OCI-LY7 (cell line): ENCODE measurements around the gene KRTAP5-10. TPM values are rescaled to one million over a fixed set of nuclear protein-coding genes. Genes with fewer than 3 reads are reported as not detected.

ENCODE experiments used
- small RNA-seq: library from RNA; depleted of rRNA; stranded (forward); fragments of <200 nt; gene quantifications from one replicate; pipeline ENCODE3, GENCODE V24; 2014
- total RNA-seq, 2 experiments: library from RNA; depleted of rRNA in 1 of 2; stranded (reverse); fragments of >200 nt in 1 of 2; shearing (Covaris generic) in 1 of 2; gene quantifications; 2 replicates each; pipeline ENCODE4 v1.2.3, GENCODE V29; 2014 to 2022

KRTAP5-10 gene
- total RNA-seq, 2 experiments from 2014 or later: not detected

Small RNAs within 50 kb of the gene (small RNA-seq; reads per million reads assigned to genes)
- gene AP000867.1: not detected
- gene KRTAP5-14P: not detected

Other genes starting within 250 kb of the KRTAP5-10 start
- gene DHCR7, start 117.2 kb upstream of the KRTAP5-10 start, total RNA-seq (2014; rRNA removed; shearing (Covaris generic)): 25.8 and 33.4 TPM in 2 replicates
- gene DHCR7, start 117.2 kb upstream of the KRTAP5-10 start, total RNA-seq (2022): 88.5 and 110 TPM in 2 replicates
- 70.9 and 85.3 TPM in 2 replicates for gene NADSYN1, start 112.4 kb upstream of the KRTAP5-10 start, total RNA-seq (2014; rRNA removed; shearing (Covaris generic))
- gene NADSYN1, start 112.4 kb upstream of the KRTAP5-10 start, total RNA-seq (2022): 121 and 122 TPM in 2 replicates
- not detected in 2 replicates for gene KRTAP5-7, start 38.3 kb upstream of the KRTAP5-10 start, total RNA-seq (2014; rRNA removed; shearing (Covaris generic))
- not detected in 2 replicates for gene KRTAP5-7, start 38.3 kb upstream of the KRTAP5-10 start, total RNA-seq (2022)
- gene KRTAP5-8, start 27.5 kb upstream of the KRTAP5-10 start, total RNA-seq (2014; rRNA removed; shearing (Covaris generic)): not detected in 2 replicates
- not detected in 2 replicates for gene KRTAP5-8, start 27.5 kb upstream of the KRTAP5-10 start, total RNA-seq (2022)
- gene KRTAP5-9, start 17.1 kb upstream of the KRTAP5-10 start, total RNA-seq (2014; rRNA removed; shearing (Covaris generic)): not detected in 2 replicates
- not detected in 2 replicates for gene KRTAP5-9, start 17.1 kb upstream of the KRTAP5-10 start, total RNA-seq (2022)
- gene KRTAP5-11, start 17.3 kb downstream of the KRTAP5-10 start, total RNA-seq (2014; rRNA removed; shearing (Covaris generic)): not detected in 2 replicates
- not detected in 2 replicates for gene KRTAP5-11, start 17.3 kb downstream of the KRTAP5-10 start, total RNA-seq (2022)